ENCODE results near the gene RGS12.

RGS12 gene

GRCh38 chr4:3292571-3293400, at the start of gene RGS12:
Gene RGS12 (plus strand): TSS chr4:3293021. CDS start chr4:3316171, 23,150 bp downstream.
- Mint-ChIP-seq H3K4me3 (peak within 1 kb of the TSS; percentile 79), H3K27ac (peak within 1 kb of the TSS; percentile 75), H3K9me3 (no peaks in the 10 kb centered on the region), H3K4me1 (ENCODE audit: low read depth) (peaks cover 37% of the 10 kb centered on the region), H3K27me3 (peaks cover 56% of the 10 kb centered on the region), H3K36me3 (ENCODE audit: low read depth) (no peaks in the 10 kb centered on the region)
- intact Hi-C loops (cut with micrococcal nuclease), result loop anchor here (1.0 kb wide), 1 partner anchor 66 kb away; no protein-coding TSS in a partner anchor

DNA sequence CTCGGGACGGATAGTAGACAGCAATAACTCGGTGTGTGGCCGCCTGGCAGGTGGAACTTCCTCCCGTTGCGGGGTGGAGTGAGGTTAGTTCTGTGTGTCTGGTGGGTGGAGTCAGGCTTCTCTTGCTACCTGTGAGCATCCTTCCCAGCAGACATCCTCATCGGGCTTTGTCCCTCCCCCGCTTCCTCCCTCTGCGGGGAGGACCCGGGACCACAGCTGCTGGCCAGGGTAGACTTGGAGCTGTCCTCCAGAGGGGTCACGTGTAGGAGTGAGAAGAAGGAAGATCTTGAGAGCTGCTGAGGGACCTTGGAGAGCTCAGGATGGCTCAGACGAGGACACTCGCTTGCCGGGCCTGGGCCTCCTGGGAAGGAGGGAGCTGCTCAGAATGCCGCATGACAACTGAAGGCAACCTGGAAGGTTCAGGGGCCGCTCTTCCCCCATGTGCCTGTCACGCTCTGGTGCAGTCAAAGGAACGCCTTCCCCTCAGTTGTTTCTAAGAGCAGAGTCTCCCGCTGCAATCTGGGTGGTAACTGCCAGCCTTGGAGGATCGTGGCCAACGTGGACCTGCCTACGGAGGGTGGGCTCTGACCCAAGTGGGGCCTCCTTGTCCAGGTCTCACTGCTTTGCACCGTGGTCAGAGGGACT, 49.6 kb upstream of the RGS12 start:
- Mint-ChIP-seq H3K4me3 (no peak overlapping the region), H3K9me3 (no peaks in the 10 kb centered on the region), H3K27me3 (no peaks in the 10 kb centered on the region), H3K4me1 (ENCODE audit: low read depth) (peaks cover 6% of the 10 kb centered on the region), H3K36me3 (ENCODE audit: low read depth) (peaks cover 71% of the 10 kb centered on the region), H3K27ac (no peak overlapping the region)
- intact Hi-C loops (cut with micrococcal nuclease), result no loop called here

- Mint-ChIP-seq H3K4me3 (no peak overlapping the region), H3K27ac (no peak overlapping the region)
Measured at GRCh38 chr4:3244002-3244401, 48.8 kb upstream of the RGS12 start.

DNA sequence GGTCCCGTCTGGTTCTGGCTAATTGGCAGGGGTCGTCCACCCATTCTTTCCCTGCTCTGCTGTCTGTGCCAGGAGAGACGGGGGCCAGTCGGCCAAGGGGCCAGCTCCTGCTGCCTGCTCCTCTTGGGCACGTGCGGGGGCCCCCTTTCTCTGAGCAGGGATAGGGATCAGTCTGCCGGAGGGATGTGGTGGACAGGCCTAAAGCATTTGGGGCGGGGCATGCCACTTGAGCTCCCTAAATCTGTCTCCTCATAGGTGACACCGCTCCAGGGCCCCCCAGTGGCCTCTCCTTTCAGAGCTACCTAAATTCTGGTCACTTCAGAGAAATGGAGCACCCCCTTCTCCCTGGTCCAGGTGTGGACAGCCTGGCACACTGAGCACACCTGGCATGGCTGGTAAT, 48.1 kb upstream of the RGS12 start:
- H3K4me3 Mint-ChIP-seq, result no peak overlapping the region
- H3K27ac Mint-ChIP-seq, result no peak overlapping the region

More at GRCh38 chr4:3244002-3244401, 48.8 kb upstream of the RGS12 start:
- H3K4me1 Mint-ChIP-seq (ENCODE audit: low read depth), result peaks cover 6% of the 10 kb centered on the region
- H3K36me3 Mint-ChIP-seq (ENCODE audit: low read depth), result peaks cover 64% of the 10 kb centered on the region
- intact Hi-C loops (cut with micrococcal nuclease), result no loop called here
- H3K27me3 Mint-ChIP-seq, result no peaks in the 10 kb centered on the region
- no peaks in the 10 kb centered on the region for H3K9me3 Mint-ChIP-seq

DNA sequence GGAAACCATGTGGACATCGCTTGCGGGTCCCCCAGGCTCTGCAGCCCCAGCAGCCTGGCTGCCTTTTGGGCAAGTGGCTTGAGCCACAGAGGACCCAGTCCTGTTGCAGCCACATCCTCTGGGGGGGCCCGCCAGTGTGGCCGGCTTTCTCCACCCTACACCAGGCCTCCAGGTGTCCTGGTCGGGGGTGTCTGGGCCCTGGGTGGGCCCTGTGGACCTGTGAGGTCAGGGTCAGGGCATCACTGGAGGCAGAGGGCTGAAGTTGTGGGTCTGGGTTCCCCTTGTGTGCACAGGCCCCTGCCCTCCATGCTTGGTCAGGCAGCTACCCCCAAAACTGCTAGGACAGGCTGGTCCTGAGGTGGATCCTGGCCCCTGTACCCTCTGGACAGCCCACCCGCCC, 47.1 kb upstream of the RGS12 start:
- Mint-ChIP-seq H3K36me3 (ENCODE audit: low read depth) (peaks cover 63% of the 10 kb centered on the region), H3K4me3 (no peak overlapping the region), H3K4me1 (ENCODE audit: low read depth) (peaks cover 6% of the 10 kb centered on the region), H3K9me3 (no peaks in the 10 kb centered on the region), H3K27ac (peak overlapping the region; percentile 50), H3K27me3 (no peaks in the 10 kb centered on the region)
- intact Hi-C loops (cut with micrococcal nuclease), result no loop called here

More for the DNA sequence above, 48.1 kb upstream of the RGS12 start:
- intact Hi-C loops (cut with micrococcal nuclease), result no loop called here
- H3K27me3 Mint-ChIP-seq, result no peaks in the 10 kb centered on the region
- H3K36me3 Mint-ChIP-seq (ENCODE audit: low read depth), result peaks cover 64% of the 10 kb centered on the region
- H3K4me1 Mint-ChIP-seq (ENCODE audit: low read depth), result peaks cover 6% of the 10 kb centered on the region
- no peaks in the 10 kb centered on the region for H3K9me3 Mint-ChIP-seq

- Mint-ChIP-seq H3K36me3 (ENCODE audit: low read depth) (peaks cover 53% of the 10 kb centered on the region), H3K27me3 (no peaks in the 10 kb centered on the region), H3K4me3 (no peak overlapping the region), H3K27ac (peak overlapping the region; percentile 50), H3K4me1 (ENCODE audit: low read depth) (peaks cover 6% of the 10 kb centered on the region), H3K9me3 (no peaks in the 10 kb centered on the region)
- intact Hi-C loops (cut with micrococcal nuclease), result no loop called here
Measured at GRCh38 chr4:3246458-3247398, 46.1 kb upstream of the RGS12 start.

DNA sequence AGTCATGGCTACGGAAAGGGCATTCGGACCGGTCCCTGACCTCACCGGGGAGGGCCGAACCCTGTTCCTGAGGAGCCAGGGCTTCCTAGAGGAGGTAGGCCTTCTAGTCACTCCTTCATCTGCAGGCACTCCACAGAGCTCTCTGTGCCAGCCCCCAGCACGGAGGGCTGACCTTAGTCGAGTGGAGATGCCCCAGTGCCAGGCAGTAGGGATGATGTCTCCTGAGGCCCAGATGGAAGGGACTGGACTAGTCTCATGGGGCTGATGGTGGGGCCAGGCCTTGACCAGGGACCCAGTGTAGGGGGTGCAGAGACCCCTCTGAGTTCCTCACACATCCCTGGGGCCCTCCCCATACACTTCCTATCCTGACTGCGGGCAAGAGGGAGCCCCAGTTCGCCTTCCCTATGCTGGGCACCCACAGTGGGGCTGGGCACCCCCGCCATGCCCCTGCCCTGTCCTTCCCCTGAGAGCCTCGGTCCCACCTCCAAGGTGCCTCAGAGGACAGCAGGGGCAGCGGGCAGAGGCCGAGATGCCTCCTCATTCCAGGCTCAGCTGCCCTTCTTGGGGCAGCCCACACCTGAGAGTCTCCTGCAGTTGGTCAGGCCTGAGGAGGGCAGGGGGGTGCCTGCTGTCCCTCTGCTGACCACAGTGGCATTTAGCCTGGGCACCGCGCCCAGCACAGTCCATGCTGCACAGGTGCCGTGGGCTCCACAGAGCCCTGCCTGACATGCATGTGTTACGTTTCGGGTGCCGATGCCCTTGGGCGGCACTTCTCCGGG, 45.2 kb upstream of the RGS12 start:
- H3K4me1 Mint-ChIP-seq (ENCODE audit: low read depth), result peaks cover 6% of the 10 kb centered on the region
- H3K4me3 Mint-ChIP-seq, result no peak overlapping the region
- intact Hi-C loops (cut with micrococcal nuclease), result no loop called here
- no peaks in the 10 kb centered on the region for H3K9me3 Mint-ChIP-seq
- H3K27ac Mint-ChIP-seq, result no peak overlapping the region
- peaks cover 50% of the 10 kb centered on the region for H3K36me3 Mint-ChIP-seq (ENCODE audit: low read depth)
- H3K27me3 Mint-ChIP-seq, result no peaks in the 10 kb centered on the region

- no peak overlapping the region for H3K27ac Mint-ChIP-seq
- peaks cover 6% of the 10 kb centered on the region for H3K4me1 Mint-ChIP-seq (ENCODE audit: low read depth)
- peaks cover 48% of the 10 kb centered on the region for H3K36me3 Mint-ChIP-seq (ENCODE audit: low read depth)
- intact Hi-C loops (cut with micrococcal nuclease), result no loop called here
- no peaks in the 10 kb centered on the region for H3K9me3 Mint-ChIP-seq
- H3K4me3 Mint-ChIP-seq, result no peak overlapping the region
- H3K27me3 Mint-ChIP-seq, result no peaks in the 10 kb centered on the region
Measured at GRCh38 chr4:3248178-3248480, 44.7 kb upstream of the RGS12 start.

DNA sequence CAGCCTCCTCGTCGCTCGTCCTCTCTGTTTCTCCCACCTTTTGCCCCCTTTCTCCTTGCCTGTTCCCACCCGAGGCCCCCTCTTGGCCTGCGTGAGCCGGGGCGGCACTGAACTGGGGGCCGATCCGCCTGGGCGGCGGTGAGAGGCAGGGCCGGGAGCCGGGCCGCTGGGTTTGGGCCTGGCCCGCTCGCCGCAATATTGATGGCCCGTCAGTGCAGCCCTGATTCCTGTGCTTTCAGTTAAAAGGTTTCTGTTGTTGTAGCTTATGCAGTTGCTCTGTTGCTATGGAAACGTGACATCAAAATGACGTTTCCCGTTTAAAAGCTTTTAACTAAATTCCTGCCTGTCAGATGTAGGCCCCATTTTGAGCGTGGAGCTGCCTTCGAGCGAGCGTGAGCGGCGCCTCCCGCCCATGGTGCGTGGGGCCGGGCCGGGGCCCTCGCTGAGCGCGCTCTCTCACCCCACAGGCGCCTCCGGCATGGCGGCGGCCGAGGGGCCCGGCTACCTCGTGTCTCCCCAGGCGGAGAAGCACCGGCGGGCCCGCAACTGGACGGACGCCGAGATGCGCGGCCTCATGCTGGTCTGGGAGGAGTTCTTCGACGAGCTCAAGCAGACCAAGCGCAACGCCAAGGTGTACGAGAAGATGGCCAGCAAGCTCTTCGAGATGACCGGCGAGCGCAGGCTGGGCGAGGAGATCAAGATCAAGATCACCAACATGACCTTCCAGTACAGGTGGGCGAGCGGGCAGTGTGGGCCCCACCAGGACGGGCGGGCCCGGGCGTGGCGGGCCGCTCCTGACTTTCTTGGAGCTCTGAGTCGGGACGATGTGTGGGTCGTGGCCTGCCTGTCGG, 43.8 kb upstream of the RGS12 start, which contains the start of gene MSANTD1:
TSS of gene MSANTD1 (plus strand) at position 349 of the 851 bp plus-strand sequence. CDS start at position 413, 64 bp downstream.
- no peaks in the 10 kb centered on the region for H3K9me3 Mint-ChIP-seq
- peaks cover 6% of the 10 kb centered on the region for H3K4me1 Mint-ChIP-seq (ENCODE audit: low read depth)
- H3K4me3 Mint-ChIP-seq, result no peak within 1 kb of the TSS
- H3K36me3 Mint-ChIP-seq (ENCODE audit: low read depth), result peaks cover 49% of the 10 kb centered on the region
- no peak within 1 kb of the TSS for H3K27ac Mint-ChIP-seq
- intact Hi-C loops (cut with micrococcal nuclease), result no loop called here
- H3K27me3 Mint-ChIP-seq, result no peaks in the 10 kb centered on the region

- Mint-ChIP-seq H3K4me3 (no peak overlapping the region), H3K4me1 (ENCODE audit: low read depth) (peaks cover 6% of the 10 kb centered on the region), H3K36me3 (ENCODE audit: low read depth) (peaks cover 49% of the 10 kb centered on the region), H3K27ac (no peak overlapping the region), H3K9me3 (no peaks in the 10 kb centered on the region), H3K27me3 (no peaks in the 10 kb centered on the region)
- intact Hi-C loops (cut with micrococcal nuclease), result no loop called here
Measured at GRCh38 chr4:3249711-3250437, 42.9 kb upstream of the RGS12 start.

- Mint-ChIP-seq H3K27ac (no peak overlapping the region), H3K4me1 (ENCODE audit: low read depth) (peaks cover 6% of the 10 kb centered on the region), H3K4me3 (no peak overlapping the region), H3K27me3 (no peaks in the 10 kb centered on the region), H3K9me3 (no peaks in the 10 kb centered on the region), H3K36me3 (ENCODE audit: low read depth) (peaks cover 49% of the 10 kb centered on the region)
- intact Hi-C loops (cut with micrococcal nuclease), result no loop called here
Measured at GRCh38 chr4:3250438-3250955, 42.3 kb upstream of the RGS12 start.
